Mesenchymal stem cell (in vitro differentiated cells and primary cell): ENCODE measurements around the gene NMNAT2.
A peak's percentile ranks its signal among the peaks of the same experiment; 100 is the strongest.
"Not testable (repeated sequence)": the region's sequence is repeated elsewhere in the genome, so short reads cannot be mapped to it uniquely, and the experiment has no call there.

Source experiments
- DNase-seq: peaks from one replicate; pipeline ENCODE4 v3.0.0-alpha.2; 2013
- H2AFZ ChIP-seq: one replicate; pipeline ENCODE4 v1.6.1; 2013; ENCODE audit warnings: low read depth, mild to moderate bottlenecking, control low read depth, inconsistent platforms, low read length, moderate library complexity
- H2AK5ac ChIP-seq: 2 replicates; pipeline ENCODE4 v1.6.1; 2013; ENCODE audit warnings: low read length, moderate library complexity, mild to moderate bottlenecking, inconsistent platforms; ENCODE audit not compliant: severe bottlenecking
- H2BK120ac ChIP-seq: one replicate; pipeline ENCODE4 v1.6.1; 2013; ENCODE audit warnings: low read depth, mild to moderate bottlenecking, inconsistent platforms, low read length, moderate library complexity
- H2BK12ac ChIP-seq, 2 experiments: one replicate each; pipeline ENCODE4 v1.6.1; 2013; ENCODE audit warnings: inconsistent platforms in 2 of 2, low read length in 2 of 2, mild to moderate bottlenecking in 2 of 2, moderate library complexity in 2 of 2, control low read depth in 1 of 2
- H2BK15ac ChIP-seq: one replicate; pipeline ENCODE4 v1.6.1; 2013; ENCODE audit warnings: mild to moderate bottlenecking, low read depth, inconsistent platforms; ENCODE audit not compliant: poor library complexity, severe bottlenecking
- H2BK5ac ChIP-seq: 2 replicates; pipeline ENCODE4 v1.6.1; 2013; ENCODE audit warnings: low read depth, mild to moderate bottlenecking, low read length, control low read depth, inconsistent platforms; ENCODE audit not compliant: poor library complexity, severe bottlenecking
- H3K14ac ChIP-seq, 2 experiments: one replicate each; pipeline ENCODE4 v1.6.1; 2013; ENCODE audit warnings: inconsistent platforms in 2 of 2, low read length in 2 of 2, control low read depth in 1 of 2, mild to moderate bottlenecking in 1 of 2, moderate library complexity in 1 of 2
- H3K18ac ChIP-seq, 2 experiments: one replicate each; pipeline ENCODE4 v1.6.1; 2013; ENCODE audit warnings: inconsistent platforms in 2 of 2, low read length in 2 of 2, control low read depth in 1 of 2, low read depth in 1 of 2, mild to moderate bottlenecking in 1 of 2
- H3K23ac ChIP-seq, 2 experiments: one replicate each; pipeline ENCODE4 v1.6.1; 2013; ENCODE audit warnings: inconsistent platforms in 2 of 2, low read length in 2 of 2, mild to moderate bottlenecking in 2 of 2, moderate library complexity in 2 of 2, control low read depth in 1 of 2
- H3K27ac ChIP-seq: 2 replicates; pipeline ENCODE4 v1.5.1; 2013; ENCODE audit warnings: mild to moderate bottlenecking, moderate library complexity, low read length, control low read depth, inconsistent platforms; ENCODE audit not compliant: poor library complexity, severe bottlenecking
- H3K27me3 ChIP-seq, 2 experiments: 2 replicates each; pipeline versions ENCODE4 v1.6.1 to v1.7.0; 2013; ENCODE audit warnings: low read length in 2 of 2, mild to moderate bottlenecking in 2 of 2, moderate library complexity in 2 of 2, control low read depth in 1 of 2, inconsistent platforms in 1 of 2; ENCODE audit not compliant: control insufficient read depth in 1 of 2, insufficient read depth in 1 of 2
- H3K36me3 ChIP-seq, 2 experiments: 2 replicates each; pipeline versions ENCODE4 v1.6.1 to v1.7.0; 2013; ENCODE audit warnings: low read length in 2 of 2, control low read depth in 1 of 2, inconsistent platforms in 1 of 2, low read depth in 1 of 2, mild to moderate bottlenecking in 1 of 2; ENCODE audit not compliant: insufficient read depth in 2 of 2, control insufficient read depth in 1 of 2
- H3K4ac ChIP-seq, 2 experiments: one replicate each; pipeline ENCODE4 v1.6.1; 2013; ENCODE audit warnings: inconsistent platforms in 2 of 2, low read length in 2 of 2, mild to moderate bottlenecking in 2 of 2, moderate library complexity in 2 of 2, control low read depth in 1 of 2, low read depth in 1 of 2
- H3K4me1 ChIP-seq: 2 replicates; pipeline ENCODE4 v1.6.1; 2013; ENCODE audit warnings: low read depth, low read length, control low read depth; ENCODE audit not compliant: control insufficient read depth, insufficient read depth
- H3K4me2 ChIP-seq: 2 replicates; pipeline ENCODE4 v1.6.1; 2013; ENCODE audit warnings: low read length, mild to moderate bottlenecking, inconsistent platforms; ENCODE audit not compliant: poor library complexity, severe bottlenecking
- H3K4me3 ChIP-seq, 2 experiments: 2 replicates each; pipeline versions ENCODE4 v1.5.1 to v1.7.0; 2013; ENCODE audit warnings: low read length in 2 of 2, mild to moderate bottlenecking in 2 of 2, control low read depth in 1 of 2, low read depth in 1 of 2; ENCODE audit not compliant: insufficient read depth in 1 of 2
- H3K79me1 ChIP-seq: replicated peaks from 2 replicates; pipeline ENCODE4 v1.6.1; 2013; ENCODE audit warnings: mild to moderate bottlenecking, control low read depth, low read length, inconsistent platforms; ENCODE audit not compliant: poor library complexity, severe bottlenecking
- H3K9ac ChIP-seq: 2 replicates; pipeline ENCODE4 v1.7.0; 2013; ENCODE audit warnings: mild to moderate bottlenecking, low read length, moderate library complexity
- H3K9me3 ChIP-seq: 2 replicates; pipeline ENCODE4 v1.7.0; 2013; ENCODE audit warnings: mild to moderate bottlenecking, low read length; ENCODE audit not compliant: control insufficient read depth
- H4K8ac ChIP-seq: one replicate; pipeline ENCODE4 v1.6.1; 2013; ENCODE audit warnings: inconsistent platforms, mild to moderate bottlenecking, low read length, moderate library complexity
- H4K91ac ChIP-seq: one replicate; pipeline ENCODE4 v1.6.1; 2013; ENCODE audit warnings: mild to moderate bottlenecking, low read length, inconsistent platforms
- WGBS: methylation state at CpG from one replicate; pipeline ENCODE4 v1.1.7; 2013; ENCODE audit warnings: mixed read lengths; 5-methylcytosine and 5-hydroxymethylcytosine counted together

NMNAT2 gene

DNA sequence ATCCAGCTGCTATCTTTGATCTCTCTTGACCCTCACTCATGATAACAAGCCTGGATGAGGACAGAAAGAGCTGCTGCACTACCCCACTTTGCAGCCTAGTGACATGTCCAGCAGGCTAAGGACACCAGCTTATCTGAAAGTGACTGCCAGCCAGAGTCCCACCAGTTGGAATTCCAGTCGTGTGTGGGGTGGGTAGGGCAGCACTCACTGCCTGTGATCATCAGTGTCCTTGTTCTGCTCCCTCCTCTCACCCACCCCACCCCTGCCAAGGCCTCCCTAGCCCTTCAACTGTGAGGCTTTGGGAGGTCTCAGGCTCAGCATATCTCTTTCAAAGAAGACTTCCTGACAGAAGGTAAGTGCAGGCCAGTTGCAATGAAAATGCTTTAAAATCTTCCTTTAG, 15.5 kb upstream of the NMNAT2 start:
- Histone ChIP-seq H3K4ac (no peak overlapping the region), H3K27me3 (peaks cover 15 to 25% of the 10 kb centered on the region in 2 experiments), H3K9ac (no peak overlapping the region), H2BK15ac (no peak overlapping the region), H2BK120ac (no peak overlapping the region), H3K4me2 (no peak overlapping the region), H2BK12ac (no peak overlapping the region), H4K91ac (no peak overlapping the region), H3K14ac (peak overlapping the region in 1 of 2 experiments; percentile 77), H3K4me3 (no peak overlapping the region), H2AK5ac (no peak overlapping the region), H3K18ac (no peak overlapping the region), H3K79me1 (no peaks in the 10 kb centered on the region), H3K27ac (no peak overlapping the region), H4K8ac (no peak overlapping the region), H3K4me1 (no peaks in the 10 kb centered on the region), H2AFZ (no peak overlapping the region), H3K36me3 (no peaks in the 10 kb centered on the region), H3K23ac (no peak overlapping the region), H2BK5ac (no peak overlapping the region), H3K9me3 (no peaks in the 10 kb centered on the region)
- WGBS = 0% methylated on average over 1 of the region's 1 CpG
- DNase-seq = no peak

DNA sequence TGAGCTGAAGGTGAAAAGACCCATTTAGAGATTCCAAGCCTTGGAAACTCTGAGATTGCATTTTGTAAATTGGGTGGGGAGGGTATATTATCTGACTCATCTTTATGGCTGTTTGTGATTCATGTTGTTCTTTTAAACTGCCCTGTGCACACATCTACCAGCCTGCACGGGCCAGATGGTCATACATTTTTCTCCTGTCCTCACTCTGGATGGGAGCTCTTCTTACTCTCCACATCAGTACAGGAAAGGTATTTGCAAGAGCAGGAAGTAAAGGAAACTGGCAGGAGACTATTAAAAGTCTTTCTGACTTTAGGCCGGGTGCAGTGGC, 14.3 kb upstream of the NMNAT2 start:
- Histone ChIP-seq H3K27me3 (peaks cover 13 to 27% of the 10 kb centered on the region in 2 experiments), H3K14ac (no peak overlapping the region), H3K4me2 (no peak overlapping the region), H3K23ac (no peak overlapping the region), H3K79me1 (no peaks in the 10 kb centered on the region), H2BK12ac (no peak overlapping the region), H3K18ac (no peak overlapping the region), H3K4me3 (no peak overlapping the region), H3K4ac (no peak overlapping the region), H3K9ac (no peak overlapping the region), H2BK5ac (no peak overlapping the region), H2BK120ac (no peak overlapping the region), H3K36me3 (no peaks in the 10 kb centered on the region), H2BK15ac (no peak overlapping the region), H4K8ac (no peak overlapping the region), H2AK5ac (no peak overlapping the region), H2AFZ (no peak overlapping the region), H3K9me3 (peaks cover 2% of the 10 kb centered on the region), H3K27ac (no peak overlapping the region), H4K91ac (no peak overlapping the region), H3K4me1 (no peaks in the 10 kb centered on the region)
- WGBS = 88% methylated on average over 1 of the region's 2 CpGs
- no peak for DNase-seq

DNA sequence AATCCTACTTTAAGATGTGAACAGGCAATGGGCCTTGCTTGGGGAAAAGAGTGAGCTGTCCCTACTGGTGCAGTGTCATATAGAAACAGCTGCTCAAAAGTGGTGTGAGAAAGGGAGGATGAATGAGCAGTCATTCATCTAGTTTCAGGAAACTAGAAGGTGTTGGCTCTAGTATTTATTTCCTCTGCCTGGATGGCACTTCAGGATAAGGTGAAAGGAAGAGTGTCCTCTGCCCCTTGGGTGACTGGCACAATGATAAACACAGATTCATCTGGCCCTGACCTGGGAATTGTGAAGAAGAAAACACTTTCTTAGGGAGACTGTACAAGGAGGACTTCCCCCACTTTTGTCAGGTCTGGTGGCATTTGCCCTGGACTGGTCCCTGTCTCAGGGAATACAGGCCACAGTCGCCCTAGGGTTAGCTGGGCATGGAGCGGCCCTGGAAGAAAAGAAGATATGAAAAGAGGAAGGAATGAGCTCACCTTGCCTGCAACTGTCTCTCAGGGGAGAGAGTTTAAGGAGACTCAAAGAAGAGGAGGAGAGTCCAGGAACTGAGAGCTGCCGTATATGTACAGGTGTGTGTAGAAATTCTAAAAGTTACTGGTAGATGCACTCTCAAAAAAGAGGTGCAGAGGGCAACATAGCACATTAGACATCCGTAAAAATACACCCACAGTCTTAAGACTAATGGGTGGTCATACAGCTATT, 13.8 kb upstream of the NMNAT2 start:
- Histone ChIP-seq H3K18ac (no peak overlapping the region), H3K9ac (no peak overlapping the region), H3K14ac (no peak overlapping the region), H3K27ac (no peak overlapping the region), H2BK5ac (no peak overlapping the region), H3K4me3 (no peak overlapping the region), H2BK120ac (no peak overlapping the region), H3K36me3 (no peaks in the 10 kb centered on the region), H3K4me1 (no peaks in the 10 kb centered on the region), H3K9me3 (peaks cover 2% of the 10 kb centered on the region), H3K23ac (no peak overlapping the region), H3K27me3 (peaks cover 13 to 27% of the 10 kb centered on the region in 2 experiments), H2BK12ac (no peak overlapping the region), H4K91ac (no peak overlapping the region), H4K8ac (no peak overlapping the region), H3K79me1 (no peaks in the 10 kb centered on the region), H3K4ac (no peak overlapping the region), H2AK5ac (no peak overlapping the region), H2AFZ (no peak overlapping the region), H2BK15ac (no peak overlapping the region), H3K4me2 (no peak overlapping the region)
- no peak for DNase-seq
- 84% methylated on average over 3 of the region's 4 CpGs for WGBS

DNA sequence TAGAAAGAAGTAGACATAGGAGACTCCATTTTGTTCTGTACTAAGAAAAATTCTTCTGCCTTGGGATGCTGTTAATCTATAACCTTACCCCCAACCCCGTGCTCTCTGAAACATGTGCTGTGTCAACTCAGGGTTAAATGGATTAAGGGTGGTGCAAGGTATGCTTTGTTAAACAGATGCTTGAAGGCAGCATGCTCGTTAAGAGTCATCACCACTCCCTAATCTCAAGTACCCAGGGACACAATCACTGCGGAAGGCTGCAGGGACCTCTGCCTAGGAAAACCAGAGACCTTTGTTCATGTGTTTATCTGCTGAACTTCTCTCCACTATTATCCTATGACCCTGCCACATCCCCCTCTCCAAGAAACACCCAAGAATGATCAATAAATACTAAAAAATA, 9.4 kb upstream of the NMNAT2 start:
- not testable (repeated sequence) for H2BK120ac ChIP-seq, H3K27ac ChIP-seq, DNase-seq, H3K79me1 ChIP-seq, H3K23ac ChIP-seq, H3K36me3 ChIP-seq, H2BK12ac ChIP-seq, H2BK5ac ChIP-seq, H3K14ac ChIP-seq, H2BK15ac ChIP-seq, H3K4me1 ChIP-seq, H4K91ac ChIP-seq, H3K4me2 ChIP-seq, H4K8ac ChIP-seq, H3K18ac ChIP-seq, H3K4me3 ChIP-seq, H3K9ac ChIP-seq, H3K4ac ChIP-seq, H2AK5ac ChIP-seq, H3K9me3 ChIP-seq, H2AFZ ChIP-seq
- WGBS = 55% methylated on average over 2 of the region's 3 CpGs
- H3K27me3 ChIP-seq = peaks cover 13 to 20% of the 10 kb centered on the region in 2 experiments
